Endothelial cell of umbilical vein (primary cell): ENCODE data around the gene ERFL.

Experiments
- EZH2 ChIP-seq: IDR thresholded peaks from 2 replicates; pipeline ENCODE4 v1.6.1; 2012; ENCODE audit warnings: borderline replicate concordance, low read depth, mild to moderate bottlenecking, moderate library complexity, low read length, inconsistent platforms; ENCODE audit not compliant: severe bottlenecking
- FOS ChIP-seq: IDR thresholded peaks from 2 replicates; pipeline ENCODE4 v1.6.1; 2011; ENCODE audit warnings: mild to moderate bottlenecking, low read length, moderate library complexity, borderline replicate concordance; ENCODE audit not compliant: insufficient read depth
- POLR2A ChIP-seq: IDR thresholded peaks from 2 replicates; pipeline ENCODE4 v1.6.1; 2012; ENCODE audit warnings: low read depth, mild to moderate bottlenecking, control low read depth, low read length
- POLR2AphosphoS5 ChIP-seq: IDR thresholded peaks from 2 replicates; pipeline ENCODE4 v1.6.1; 2012; ENCODE audit warnings: low read depth, mild to moderate bottlenecking, control low read depth, low read length, moderate library complexity; ENCODE audit not compliant: insufficient read depth
- TF ChIP-seq, protein P1 (sequence below), 2 donors: IDR thresholded peaks; 1 replicate in 1 of 2; 2 replicates in 1 of 2; pipeline ENCODE4 v1.5.1; 2011; ENCODE audit warnings: low read length in 2 of 2, mild to moderate bottlenecking in 2 of 2, moderate library complexity in 2 of 2, control low read depth in 1 of 2, inconsistent platforms in 1 of 2, low read depth in 1 of 2; ENCODE audit not compliant: insufficient read depth in 1 of 2; ENCODE audit errors: extremely low read depth in 1 of 2

DNA sequence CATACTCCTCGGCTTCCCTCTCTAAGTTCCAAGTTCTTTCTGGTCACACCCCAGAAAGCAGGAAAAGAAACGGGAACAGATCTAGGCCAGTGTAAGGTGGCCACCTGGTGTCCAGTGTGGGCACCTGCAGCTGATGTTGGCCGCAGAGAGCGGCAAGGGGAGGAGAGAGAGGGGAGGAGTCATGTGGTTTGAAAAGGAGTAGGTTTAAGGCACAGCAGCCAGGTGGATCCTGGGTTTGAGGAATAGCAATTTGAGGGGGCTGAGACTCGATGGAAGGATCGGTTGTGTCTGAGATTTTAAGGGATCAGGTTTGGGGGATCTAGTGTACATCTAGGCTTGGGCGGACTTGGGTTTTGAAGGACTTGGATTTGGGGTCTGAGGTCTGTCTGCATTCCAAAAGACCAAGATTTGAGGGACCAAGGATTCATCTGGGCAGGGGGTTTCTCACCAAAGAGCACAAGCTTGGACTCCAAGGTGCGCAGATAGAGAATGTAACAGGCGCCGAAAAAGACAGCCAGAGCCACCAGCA lies 29.7 kb upstream of the ERFL start:
- TF ChIP-seq, protein P1, sequence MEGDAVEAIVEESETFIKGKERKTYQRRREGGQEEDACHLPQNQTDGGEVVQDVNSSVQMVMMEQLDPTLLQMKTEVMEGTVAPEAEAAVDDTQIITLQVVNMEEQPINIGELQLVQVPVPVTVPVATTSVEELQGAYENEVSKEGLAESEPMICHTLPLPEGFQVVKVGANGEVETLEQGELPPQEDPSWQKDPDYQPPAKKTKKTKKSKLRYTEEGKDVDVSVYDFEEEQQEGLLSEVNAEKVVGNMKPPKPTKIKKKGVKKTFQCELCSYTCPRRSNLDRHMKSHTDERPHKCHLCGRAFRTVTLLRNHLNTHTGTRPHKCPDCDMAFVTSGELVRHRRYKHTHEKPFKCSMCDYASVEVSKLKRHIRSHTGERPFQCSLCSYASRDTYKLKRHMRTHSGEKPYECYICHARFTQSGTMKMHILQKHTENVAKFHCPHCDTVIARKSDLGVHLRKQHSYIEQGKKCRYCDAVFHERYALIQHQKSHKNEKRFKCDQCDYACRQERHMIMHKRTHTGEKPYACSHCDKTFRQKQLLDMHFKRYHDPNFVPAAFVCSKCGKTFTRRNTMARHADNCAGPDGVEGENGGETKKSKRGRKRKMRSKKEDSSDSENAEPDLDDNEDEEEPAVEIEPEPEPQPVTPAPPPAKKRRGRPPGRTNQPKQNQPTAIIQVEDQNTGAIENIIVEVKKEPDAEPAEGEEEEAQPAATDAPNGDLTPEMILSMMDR (IDR thresholded peaks at IDR 0.05; ENCODE audit: extremely low read depth in 1 of 2, insufficient read depth in 1 of 2, low read depth in 1 of 2, low read length in 2 of 2): peak; percentile 76 to 83
- TF ChIP-seq POLR2A: no peak
- no peak for TF ChIP-seq EZH2
- TF ChIP-seq FOS: no peak
- no peak for TF ChIP-seq POLR2AphosphoS5
